Right lobe of liver (tissue), 6 donors: ENCODE results near the gene PDYN. TPM values are rescaled to one million over a fixed set of nuclear protein-coding genes. Genes with fewer than 3 reads are reported as not detected.
A peak's percentile ranks its signal among the peaks of the same experiment; 100 is the strongest.

Experiments
- ATAC-seq, 4 donors: fragments of 200-7000 bp; cut with Tn5 transposase; one replicate each; pipeline ENCODE4 v1.9.1; 2020; ENCODE audit warnings: mild to moderate bottlenecking in 4 of 4, moderate library complexity in 4 of 4
- DNase-seq, 3 donors: peaks; one replicate each; pipeline ENCODE4 v3.0.0-alpha.2; 2020
- H3K27ac ChIP-seq, 3 donors: fragments of 200-600 bp; one replicate each; pipeline ENCODE4 v1.8.0; 2022
- H3K27me3 ChIP-seq, 2 donors: fragments of 200-600 bp; one replicate each; pipeline ENCODE4 v1.8.0; 2022
- H3K36me3 ChIP-seq, 4 donors: fragments of 200-600 bp; sonication (generic) in 1 of 4; one replicate each; pipeline versions ENCODE4 v1.5.1 to v1.8.0; 2017 to 2022; ENCODE audit warnings: control low read depth in 1 of 4
- H3K4me1 ChIP-seq, 4 donors: fragments of 200-600 bp; sonication (generic) in 1 of 4; one replicate each; pipeline versions ENCODE4 v1.5.1 to v1.8.0; 2017 to 2022; ENCODE audit warnings: control low read depth in 1 of 4
- H3K4me3 ChIP-seq, 3 donors: fragments of 200-600 bp; one replicate each; pipeline ENCODE4 v1.8.0; 2022
- H3K9me3 ChIP-seq, 4 donors: fragments of 200-600 bp; sonication (generic) in 1 of 4; one replicate each; pipeline versions ENCODE4 v1.5.1 to v1.8.0; 2017 to 2022; ENCODE audit warnings: control low read depth in 1 of 4
- CTCF ChIP-seq, 4 donors: fragments of 200-600 bp in 3 of 4; fragments of 450-650 bp in 1 of 4; IDR thresholded peaks; one replicate each; pipeline versions ENCODE4 v1.5.1 to v1.8.0; 2016 to 2022; ENCODE audit warnings: antibody characterized with exemption in 4 of 4, mild to moderate bottlenecking in 2 of 4
- POLR2A ChIP-seq: fragments of 450-650 bp; IDR thresholded peaks from one replicate; pipeline ENCODE4 v1.6.1; 2017; ENCODE audit warnings: antibody characterized with exemption, mild to moderate bottlenecking
- WGBS: methylation state at CpG from one replicate; pipeline ENCODE4 v1.1.6; 2018; ENCODE audit warnings: low coverage, low lambda C conversion rate; ENCODE audit not compliant: insufficient coverage; ENCODE audit errors: missing lambda C conversion rate; 5-methylcytosine and 5-hydroxymethylcytosine counted together
- intact Hi-C, 2 donors: fragments of 100-400 bp; cut with DNase I; formaldehyde crosslinking; loops; one replicate each; pipeline versions ENCODE4 v1.11.2 to v1.14.1; 2022
- total RNA-seq, 6 experiments: library from RNA; depleted of rRNA in 2 of 6; stranded (reverse); fragments of >200 nt in 2 of 6; fragmentation: NEBNext Ultra II Directional in 3 of 6; extraction: Animal tissue kit (Norgen Biotek cat#: 25700) in 3 of 6; gene quantifications; one replicate each; pipeline versions ENCODE4 v1.1.0 to v1.2.4, GENCODE V29; 2016 to 2023
- donor health status: DM: no; HTN: yes; CAD: no.
- donor health status: DM: no; HTN: no; CAD: no.
- donor health status: DM: no; HTN: no; CAD: no.
- donor health status: DM: no; HTN: yes; CAD: no.
- donor health status: DM: no; HTN: yes; CAD: no.

PDYN gene
- total RNA-seq, 6 experiments from 2014 or later: not detected

- Histone ChIP-seq H3K27me3 (no peaks in the 10 kb centered on the region), H3K27ac (no peak overlapping the region), H3K4me3 (no peak overlapping the region), H3K4me1 (no peaks in the 10 kb centered on the region), H3K36me3 (no peaks in the 10 kb centered on the region), H3K9me3 (no peaks in the 10 kb centered on the region)
- TF ChIP-seq CTCF (IDR thresholded peaks at IDR 0.05) (no peak), POLR2A (no peak)
- 68% methylated on average over 6 of the region's 6 CpGs for WGBS
- intact Hi-C loops: no loop called here
- ATAC-seq (no peak), DNase-seq (no peak)
These were observed 40.9 kb downstream of the PDYN start for GRCh38 chr20:1952737-1953530.

GRCh38 chr20:1951436-1952115 lies 42.3 kb downstream of the PDYN start:
- DNase-seq (peak in 1 of 3 donors; percentile 43), ATAC-seq (no peak)
- no peaks in the 10 kb centered on the region for H3K36me3 ChIP-seq
- H3K27me3 ChIP-seq: no peaks in the 10 kb centered on the region
- H3K4me1 ChIP-seq: peaks cover 0 to 8% (median 0%) of the 10 kb centered on the region in 4 donors
- no peaks in the 10 kb centered on the region for H3K9me3 ChIP-seq
- no peak overlapping the region for H3K27ac ChIP-seq
- WGBS: 76% methylated on average over 3 of the region's 11 CpGs
- H3K4me3 ChIP-seq: no peak overlapping the region
- TF ChIP-seq POLR2A (no peak), CTCF (IDR thresholded peaks at IDR 0.05) (no peak)
- intact Hi-C loops: no loop called here

GRCh38 chr20:1950836-1951235 lies 43.0 kb downstream of the PDYN start:
- H3K27me3 ChIP-seq: no peaks in the 10 kb centered on the region
- H3K9me3 ChIP-seq: no peaks in the 10 kb centered on the region
- no peaks in the 10 kb centered on the region for H3K36me3 ChIP-seq
- peaks cover 0 to 15% (median under 1%) of the 10 kb centered on the region in 4 donors for H3K4me1 ChIP-seq
- intact Hi-C loops: no loop called here
- H3K27ac ChIP-seq: no peak overlapping the region
- no peak overlapping the region for H3K4me3 ChIP-seq
- WGBS: 85% methylated on average over 7 of the region's 7 CpGs
- ATAC-seq: no peak
- no peak for TF ChIP-seq CTCF (IDR thresholded peaks at IDR 0.05)
- no peak for TF ChIP-seq POLR2A
- peak in 1 of 3 donors; percentile 37 for DNase-seq

- peak in 1 of 3 donors; percentile 36 for DNase-seq
- Histone ChIP-seq H3K36me3 (no peaks in the 10 kb centered on the region), H3K9me3 (no peaks in the 10 kb centered on the region), H3K4me3 (no peak overlapping the region), H3K27me3 (no peaks in the 10 kb centered on the region), H3K4me1 (peaks cover 0 to 25% (median 6%) of the 10 kb centered on the region in 4 donors), H3K27ac (no peak overlapping the region)
- TF ChIP-seq POLR2A: no peak
- no peak for TF ChIP-seq CTCF (IDR thresholded peaks at IDR 0.05)
- intact Hi-C loops: no loop called here
- ATAC-seq: no peak
- 67% methylated on average over 1 of the region's 2 CpGs for WGBS
These were observed 44.3 kb downstream of the PDYN start for GRCh38 chr20:1949347-1950100.
